A549 treated with dexamethasone at 1 μM for 4 hours (cell line): ENCODE measurements around the gene ENPP4. TPM values are rescaled to one million over a fixed set of nuclear protein-coding genes. Genes with fewer than 3 reads are reported as not detected.

ENCODE experiments used
- total RNA-seq: library from RNA; stranded (reverse); fragments of 200-300 nt; extraction: Qiagen RNA extraction; gene quantifications from 5 replicates; pipeline ENCODE4 v1.2.3, GENCODE V29; 2022

Gene ENPP4, protein sequence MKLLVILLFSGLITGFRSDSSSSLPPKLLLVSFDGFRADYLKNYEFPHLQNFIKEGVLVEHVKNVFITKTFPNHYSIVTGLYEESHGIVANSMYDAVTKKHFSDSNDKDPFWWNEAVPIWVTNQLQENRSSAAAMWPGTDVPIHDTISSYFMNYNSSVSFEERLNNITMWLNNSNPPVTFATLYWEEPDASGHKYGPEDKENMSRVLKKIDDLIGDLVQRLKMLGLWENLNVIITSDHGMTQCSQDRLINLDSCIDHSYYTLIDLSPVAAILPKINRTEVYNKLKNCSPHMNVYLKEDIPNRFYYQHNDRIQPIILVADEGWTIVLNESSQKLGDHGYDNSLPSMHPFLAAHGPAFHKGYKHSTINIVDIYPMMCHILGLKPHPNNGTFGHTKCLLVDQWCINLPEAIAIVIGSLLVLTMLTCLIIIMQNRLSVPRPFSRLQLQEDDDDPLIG
- total RNA-seq, result 0.23 to 0.48 TPM (median 0.25 TPM) in 5 replicates

GRCh38 chr6:46129629-46130511, at the start of gene ENPP4:
TSS of gene ENPP4 (plus strand) at chr6:46129989. CDS start at chr6:46139584, 9,595 bp downstream.

DNA sequence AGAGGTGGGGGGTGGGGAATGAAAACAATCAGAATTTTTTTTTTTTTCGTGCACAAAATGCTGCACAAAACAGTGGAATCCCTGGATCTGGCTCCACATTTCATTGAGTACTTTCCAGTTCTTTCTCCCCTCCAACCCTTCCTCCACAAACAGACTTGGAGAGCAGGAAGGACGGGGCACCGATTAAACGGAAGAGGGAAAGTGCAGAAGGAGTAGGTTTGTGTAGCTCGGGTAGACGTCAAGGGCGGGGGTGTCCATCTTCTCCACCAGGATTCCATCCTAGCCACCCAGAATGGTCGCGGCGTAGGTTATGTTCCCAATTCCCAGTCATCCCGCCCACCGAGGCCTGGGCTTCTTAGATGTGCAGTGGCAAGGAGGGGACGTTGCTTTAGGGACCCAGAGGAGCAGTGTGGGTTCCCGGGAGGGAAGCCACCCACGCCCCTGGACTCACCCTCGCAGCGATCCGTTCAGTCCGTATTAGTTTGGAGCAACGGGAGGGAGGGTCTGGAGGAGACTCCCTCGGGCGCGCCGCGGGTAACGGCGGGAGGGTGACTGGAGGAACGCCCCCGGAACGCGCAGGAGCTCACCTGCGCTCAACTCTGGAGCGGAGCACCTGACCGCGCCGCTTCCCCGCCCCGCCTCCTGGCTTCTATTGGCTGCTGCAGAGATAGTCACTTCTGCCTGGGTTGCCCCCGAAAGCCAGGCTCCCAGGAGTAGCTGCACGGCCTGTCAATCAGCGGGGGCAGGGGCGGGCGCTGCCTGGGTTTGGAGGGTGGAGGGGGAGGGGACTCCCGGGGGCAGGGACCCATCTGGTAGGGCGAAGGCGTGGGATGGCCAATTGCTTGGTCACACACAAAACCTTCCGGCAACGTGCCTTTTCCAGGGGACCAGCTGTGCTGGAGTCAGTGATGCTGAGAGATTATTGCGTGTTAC, 40.8 kb downstream of the ENPP4 start, which contains the start of gene ENPP5:
Gene ENPP5 (minus strand): TSS at position 624 of the 933 bp plus-strand sequence. CDS start 2,718 bp downstream, outside the sequence.

Other genes starting within 250 kb of the ENPP4 start
- gene CLIC5, start 114.1 kb upstream of the ENPP4 start, total RNA-seq, result 0.04 TPM in 1 of 5 replicates, not detected in the others
- gene ENPP5, start 41.0 kb downstream of the ENPP4 start, total RNA-seq, result not detected in 5 replicates